IMR-90 (cell line): ENCODE results near the gene APC2. TPM values are rescaled to one million over a fixed set of nuclear protein-coding genes. Genes with fewer than 3 reads are reported as not detected.

Source experiments
- ATAC-seq: fragments of 200-7000 bp; cut with Tn5 transposase; 2 replicates; pipeline ENCODE4 v1.9.1; 2020; ENCODE audit warnings: low read depth, mild to moderate bottlenecking, moderate library complexity
- BruUV-seq: library from RNA; stranded (reverse); fragments of 400-500 nt; replicated peaks from 2 replicates; lab custom pipeline; 2021; lab: Mats Ljungman, UMichigan
- CTCF ChIA-PET: fragments of 300-600 bp; formaldehyde crosslinking; extraction: SDS; loops from one replicate; lab custom pipeline; 2021; ENCODE audit warnings: antibody characterized with exemption; lab: Yijun Ruan, JAX
- POLR2A ChIA-PET: fragments of 300-600 bp; sonication (Branson Sonifier 250); formaldehyde crosslinking; loops from one replicate; lab custom pipeline; 2022; ENCODE audit warnings: antibody characterized with exemption; ENCODE audit not compliant: unreplicated experiment; lab: Charles Lee
- DNase-seq: peaks from one replicate; pipeline ENCODE4 v3.0.0; 2013
- H2AFZ ChIP-seq: replicated peaks from 2 replicates; pipeline ENCODE3; 2013; ENCODE audit warnings: low read length, mild to moderate bottlenecking; ENCODE audit not compliant: poor library complexity
- H2AK5ac ChIP-seq: 2 replicates; pipeline ENCODE4 v1.6.1; 2013; ENCODE audit warnings: low read depth, low read length, inconsistent platforms
- H2AK9ac ChIP-seq: replicated peaks from 2 replicates; pipeline ENCODE3; 2013; ENCODE audit warnings: mild to moderate bottlenecking, low read depth, low read length, moderate library complexity; ENCODE audit not compliant: poor library complexity
- H2BK120ac ChIP-seq: 2 replicates; pipeline ENCODE4 v1.6.1; 2013; ENCODE audit warnings: low read depth, low read length, inconsistent platforms
- H2BK15ac ChIP-seq: 3 replicates; pipeline ENCODE4 v1.6.1; 2013; ENCODE audit warnings: low read depth, low read length, inconsistent platforms
- H2BK20ac ChIP-seq: 2 replicates; pipeline ENCODE4 v1.6.1; 2013; ENCODE audit warnings: low read depth, mild to moderate bottlenecking, inconsistent platforms, low read length, moderate library complexity
- H2BK5ac ChIP-seq: 2 replicates; pipeline ENCODE4 v1.6.1; 2013; ENCODE audit warnings: mild to moderate bottlenecking, low read depth, low read length, inconsistent platforms; ENCODE audit not compliant: poor library complexity, severe bottlenecking
- H3K14ac ChIP-seq: replicated peaks from 2 replicates; pipeline ENCODE4 v1.6.1; 2013; ENCODE audit warnings: low read depth, low read length, inconsistent platforms
- H3K18ac ChIP-seq: 2 replicates; pipeline ENCODE4 v1.6.1; 2013; ENCODE audit warnings: low read depth, low read length, control low read depth
- H3K23ac ChIP-seq: 2 replicates; pipeline ENCODE4 v1.6.1; 2013; ENCODE audit warnings: low read depth, low read length, inconsistent platforms
- H3K27ac ChIP-seq: 2 replicates; pipeline ENCODE4 v1.5.1; 2013; ENCODE audit warnings: mild to moderate bottlenecking, control low read depth, low read length; ENCODE audit not compliant: insufficient read depth
- H3K27me3 ChIP-seq: 2 replicates; pipeline ENCODE4 v1.6.1; 2013; ENCODE audit warnings: low read length; ENCODE audit not compliant: control insufficient read depth, insufficient read depth
- H3K36me3 ChIP-seq: 2 replicates; pipeline ENCODE4 v1.6.1; 2013; ENCODE audit warnings: low read length, mixed read lengths; ENCODE audit not compliant: control insufficient read depth, insufficient read depth
- H3K4ac ChIP-seq: 2 replicates; pipeline ENCODE4 v1.6.1; 2013; ENCODE audit warnings: low read depth, low read length, inconsistent platforms
- H3K4me1 ChIP-seq: 2 replicates; pipeline ENCODE4 v1.6.1; 2013; ENCODE audit warnings: low read length, mixed read lengths; ENCODE audit not compliant: control insufficient read depth, insufficient read depth
- H3K4me2 ChIP-seq: 2 replicates; pipeline ENCODE4 v1.6.1; 2013; ENCODE audit warnings: low read depth, mild to moderate bottlenecking, control low read depth, low read length, moderate library complexity
- H3K4me3 ChIP-seq: 2 replicates; pipeline ENCODE4 v1.5.1; 2013; ENCODE audit warnings: low read depth, mild to moderate bottlenecking, control low read depth, low read length, moderate library complexity; ENCODE audit not compliant: insufficient read depth
- H3K56ac ChIP-seq: 2 replicates; pipeline ENCODE4 v1.6.1; 2013; ENCODE audit warnings: low read length, inconsistent platforms; ENCODE audit not compliant: insufficient read depth; ENCODE audit errors: extremely low read depth
- H3K79me1 ChIP-seq, 2 experiments: 2 replicates each; pipeline ENCODE4 v1.6.1; 2013; ENCODE audit warnings: low read length in 2 of 2, inconsistent platforms in 1 of 2, low read depth in 1 of 2
- H3K9ac ChIP-seq: 2 replicates; pipeline ENCODE4 v1.6.1; 2013; ENCODE audit warnings: low read depth, low read length, control low read depth
- H3K9me1 ChIP-seq: 2 replicates; pipeline ENCODE4 v1.6.1; 2013; ENCODE audit warnings: low read length, inconsistent platforms; ENCODE audit not compliant: insufficient read depth
- H3K9me3 ChIP-seq: 2 replicates; pipeline ENCODE4 v1.6.1; 2013; ENCODE audit warnings: low read length; ENCODE audit not compliant: control insufficient read depth, insufficient read depth
- H4K20me1 ChIP-seq: 2 replicates; pipeline ENCODE4 v1.6.1; 2013; ENCODE audit warnings: low read length, inconsistent platforms; ENCODE audit not compliant: insufficient read depth
- H4K5ac ChIP-seq: 2 replicates; pipeline ENCODE4 v1.6.1; 2013; ENCODE audit warnings: mild to moderate bottlenecking, low read depth, low read length, control low read depth
- H4K8ac ChIP-seq, 2 experiments: 2 replicates each; pipeline ENCODE4 v1.6.1; 2013; ENCODE audit warnings: low read depth in 2 of 2, low read length in 2 of 2, control low read depth in 1 of 2, inconsistent platforms in 1 of 2
- H4K91ac ChIP-seq: 2 replicates; pipeline ENCODE4 v1.6.1; 2013; ENCODE audit warnings: low read depth, low read length, inconsistent platforms; ENCODE audit not compliant: insufficient read depth
- BHLHE40 ChIP-seq: fragments of 150-350 bp; IDR thresholded peaks from 2 replicates; pipeline ENCODE4 v1.6.1; 2016; ENCODE audit warnings: mild to moderate bottlenecking, low read depth, low read length
- CEBPB ChIP-seq: IDR thresholded peaks from 2 replicates; pipeline ENCODE4 v1.6.1; 2012; ENCODE audit warnings: low read depth, low read length, improper control_type of control experiment
- CHD1 ChIP-seq: IDR thresholded peaks from 2 replicates; pipeline ENCODE4 v1.6.1; 2012; ENCODE audit warnings: low read depth, low read length, improper control_type of control experiment
- FOS ChIP-seq: fragments of 150-350 bp; IDR thresholded peaks from 2 replicates; pipeline ENCODE4 v1.6.1; 2016; ENCODE audit warnings: low read depth, low read length
- MAFK ChIP-seq: IDR thresholded peaks from 2 replicates; pipeline ENCODE4 v1.6.1; 2012; ENCODE audit warnings: low read depth, low read length, improper control_type of control experiment
- MAZ ChIP-seq: IDR thresholded peaks from 2 replicates; pipeline ENCODE4 v1.6.1; 2012; ENCODE audit warnings: low read depth, mild to moderate bottlenecking, low read length, improper control_type of control experiment, moderate library complexity, borderline replicate concordance
- MXI1 ChIP-seq: IDR thresholded peaks from 2 replicates; pipeline ENCODE4 v1.6.1; 2012; ENCODE audit warnings: low read depth, mild to moderate bottlenecking, low read length, moderate library complexity, borderline replicate concordance
- NFE2L2 ChIP-seq: fragments of 150-350 bp; IDR thresholded peaks from 2 replicates; pipeline ENCODE4 v1.6.1; 2016; ENCODE audit warnings: low read depth, mild to moderate bottlenecking, low read length
- POLR2A ChIP-seq: IDR thresholded peaks from 2 replicates; pipeline ENCODE4 v1.6.1; 2012; ENCODE audit warnings: mild to moderate bottlenecking, low read depth, low read length
- RAD21 ChIP-seq: IDR thresholded peaks from 2 replicates; pipeline ENCODE4 v1.6.1; 2012; ENCODE audit warnings: low read length, improper control_type of control experiment
- RCOR1 ChIP-seq: IDR thresholded peaks from 2 replicates; pipeline ENCODE4 v1.6.1; 2012; ENCODE audit warnings: mild to moderate bottlenecking, low read length, improper control_type of control experiment; ENCODE audit not compliant: insufficient replicate concordance
- RFX5 ChIP-seq: IDR thresholded peaks from 2 replicates; pipeline ENCODE4 v1.8.0; 2012; ENCODE audit warnings: low read depth, mild to moderate bottlenecking, low read length, moderate library complexity
- SMC3 ChIP-seq: fragments of 150-350 bp; IDR thresholded peaks from 2 replicates; pipeline ENCODE4 v1.6.1; 2016; ENCODE audit warnings: low read depth, mild to moderate bottlenecking, antibody characterized with exemption, low read length, moderate library complexity
- WGBS, 2 experiments: methylation state at CpG; one replicate each; pipeline versions ENCODE4 v1.1.5 to v1.1.7; 2013; ENCODE audit warnings: missing lambda C conversion rate in 2 of 2; ENCODE audit not compliant: insufficient read length in 1 of 2; ENCODE audit errors: extremely low coverage in 2 of 2; 5-methylcytosine and 5-hydroxymethylcytosine counted together
- dilution Hi-C: fragments of 300-500 bp; cut with HindIII; formaldehyde crosslinking; loops from one replicate; pipeline ENCODE4 v1.14.3; 2018; ENCODE audit warnings: low sequenced_read_pairs; ENCODE audit not compliant: unreplicated experiment
- in situ Hi-C: fragments of 300-500 bp; cut with MboI; formaldehyde crosslinking; loops from 3 replicates; pipeline ENCODE4 v1.14.3; 2019; ENCODE audit warnings: low sequenced_read_pairs, inconsistent platforms, mixed read lengths
- intact Hi-C: fragments of 100-400 bp; cut with micrococcal nuclease; formaldehyde crosslinking; loops from 2 replicates; pipeline ENCODE4 v1.10.0; 2022
- polyA plus RNA-seq, 3 experiments: library from polyadenylated mRNA; depleted of rRNA; stranded (reverse); fragments of >200 nt; gene quantifications; 2 replicates each; pipeline ENCODE4 v1.2.3, GENCODE V29; 2012; ENCODE audit warnings: low replicate concordance in 1 of 3
- total RNA-seq: library from RNA; depleted of rRNA; stranded (reverse); fragments of >200 nt; gene quantifications from 2 replicates; pipeline ENCODE4 v1.2.3, GENCODE V29; 2012
- TF ChIP-seq, protein P1 (sequence below): conservative IDR thresholded peaks from 2 replicates; pipeline ENCODE4 v1.5.1; 2012; ENCODE audit warnings: mild to moderate bottlenecking, low read depth, low read length, improper control_type of control experiment
- TF ChIP-seq, protein P2 (sequence below): fragments of 150-350 bp; IDR thresholded peaks from 2 replicates; pipeline ENCODE4 v1.6.1; 2016; ENCODE audit warnings: low read depth, mild to moderate bottlenecking, low read length, moderate library complexity, borderline replicate concordance
- TF ChIP-seq, protein P3 (sequence below): fragments of 150-350 bp; IDR thresholded peaks from 2 replicates; pipeline ENCODE4 v1.6.1; 2017; ENCODE audit warnings: mild to moderate bottlenecking, antibody characterized with exemption, low read length, low read depth

Gene APC2
- total and polyA plus RNA-seq, 2 of the 4 experiments (the other 2 are of a cell fraction) = 0.36 to 0.41 TPM

DNA sequence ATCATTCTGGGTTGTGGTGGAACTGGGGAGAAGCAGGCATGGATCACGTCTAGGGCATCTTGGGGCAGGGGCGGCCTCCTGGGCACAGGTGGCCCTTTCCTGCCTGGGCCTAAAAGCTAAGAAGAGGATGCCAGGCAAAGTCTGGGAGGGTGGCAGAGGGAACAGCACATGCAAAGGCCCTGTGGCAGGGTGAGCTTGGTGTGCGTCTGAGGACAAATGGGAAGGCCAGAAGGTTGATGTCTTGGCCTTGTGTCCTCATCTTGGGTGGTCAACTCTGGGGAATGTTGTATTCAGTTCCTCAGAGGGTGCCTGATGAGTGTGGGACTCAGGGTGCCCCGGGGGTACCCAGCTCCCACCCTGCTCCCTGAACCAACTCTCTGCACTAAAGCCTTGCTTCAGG, 68.5 kb downstream of the APC2 start:
- ChIA-PET POLR2A (interaction anchor here (0.6 kb wide), 1 partner anchor 112 kb away, joined by 7 read pairs; no protein-coding TSS in a partner anchor), CTCF (interaction anchor here (0.7 kb wide), 1 partner anchor 9 kb away, joined by 3 read pairs; no protein-coding TSS in a partner anchor)
- BruUV-seq = no TSS peak
- no peak for DNase-seq
- WGBS, 2 experiments = 83% methylated on average over 1 of the region's 4 CpGs; no CpG with 5 or more reads in 1 of the 2 experiments
- H3K27ac ChIP-seq = no peak overlapping the region
- no peaks in the 10 kb centered on the region for H3K4me1 ChIP-seq
- no peak overlapping the region for H3K23ac ChIP-seq
- H3K56ac ChIP-seq = no peak overlapping the region
- dilution Hi-C loops = no loop called here
- peaks cover 18% of the 10 kb centered on the region for H3K27me3 ChIP-seq
- H2BK15ac ChIP-seq = no peak overlapping the region
- H3K18ac ChIP-seq = no peak overlapping the region
- H3K9me1 ChIP-seq = no peaks in the 10 kb centered on the region
- no peak overlapping the region for H2AK9ac ChIP-seq
- no peak overlapping the region for H4K8ac ChIP-seq
- H4K5ac ChIP-seq = no peak overlapping the region
- intact Hi-C loops = no loop called here
- no peak overlapping the region for H2AFZ ChIP-seq
- no peaks in the 10 kb centered on the region for H3K36me3 ChIP-seq
- no peak overlapping the region for H2BK5ac ChIP-seq
- peaks cover 2% of the 10 kb centered on the region; the same call in 1 of the 2 replicates for H3K9me3 ChIP-seq
- no peak overlapping the region for H4K91ac ChIP-seq
- no peak overlapping the region for H2AK5ac ChIP-seq
- no peak overlapping the region for H3K4ac ChIP-seq
- no peak overlapping the region for H3K4me2 ChIP-seq
- H4K20me1 ChIP-seq = peaks cover 6% of the 10 kb centered on the region; the same call in 1 of the 2 replicates
- no peaks in the 10 kb centered on the region for H3K79me1 ChIP-seq
- H3K14ac ChIP-seq = no peak overlapping the region
- H3K9ac ChIP-seq = no peak overlapping the region
- H2BK120ac ChIP-seq = no peak overlapping the region
- no peak for ATAC-seq
- H3K4me3 ChIP-seq = no peak overlapping the region
- H2BK20ac ChIP-seq = no peak overlapping the region
- TF ChIP-seq RCOR1 = no peak
- TF ChIP-seq POLR2A = no peak
- no peak for TF ChIP-seq RFX5
- no peak for TF ChIP-seq NFE2L2
- TF ChIP-seq, protein P1, sequence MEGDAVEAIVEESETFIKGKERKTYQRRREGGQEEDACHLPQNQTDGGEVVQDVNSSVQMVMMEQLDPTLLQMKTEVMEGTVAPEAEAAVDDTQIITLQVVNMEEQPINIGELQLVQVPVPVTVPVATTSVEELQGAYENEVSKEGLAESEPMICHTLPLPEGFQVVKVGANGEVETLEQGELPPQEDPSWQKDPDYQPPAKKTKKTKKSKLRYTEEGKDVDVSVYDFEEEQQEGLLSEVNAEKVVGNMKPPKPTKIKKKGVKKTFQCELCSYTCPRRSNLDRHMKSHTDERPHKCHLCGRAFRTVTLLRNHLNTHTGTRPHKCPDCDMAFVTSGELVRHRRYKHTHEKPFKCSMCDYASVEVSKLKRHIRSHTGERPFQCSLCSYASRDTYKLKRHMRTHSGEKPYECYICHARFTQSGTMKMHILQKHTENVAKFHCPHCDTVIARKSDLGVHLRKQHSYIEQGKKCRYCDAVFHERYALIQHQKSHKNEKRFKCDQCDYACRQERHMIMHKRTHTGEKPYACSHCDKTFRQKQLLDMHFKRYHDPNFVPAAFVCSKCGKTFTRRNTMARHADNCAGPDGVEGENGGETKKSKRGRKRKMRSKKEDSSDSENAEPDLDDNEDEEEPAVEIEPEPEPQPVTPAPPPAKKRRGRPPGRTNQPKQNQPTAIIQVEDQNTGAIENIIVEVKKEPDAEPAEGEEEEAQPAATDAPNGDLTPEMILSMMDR = no peak
- no peak for TF ChIP-seq BHLHE40
- TF ChIP-seq, protein P2, sequence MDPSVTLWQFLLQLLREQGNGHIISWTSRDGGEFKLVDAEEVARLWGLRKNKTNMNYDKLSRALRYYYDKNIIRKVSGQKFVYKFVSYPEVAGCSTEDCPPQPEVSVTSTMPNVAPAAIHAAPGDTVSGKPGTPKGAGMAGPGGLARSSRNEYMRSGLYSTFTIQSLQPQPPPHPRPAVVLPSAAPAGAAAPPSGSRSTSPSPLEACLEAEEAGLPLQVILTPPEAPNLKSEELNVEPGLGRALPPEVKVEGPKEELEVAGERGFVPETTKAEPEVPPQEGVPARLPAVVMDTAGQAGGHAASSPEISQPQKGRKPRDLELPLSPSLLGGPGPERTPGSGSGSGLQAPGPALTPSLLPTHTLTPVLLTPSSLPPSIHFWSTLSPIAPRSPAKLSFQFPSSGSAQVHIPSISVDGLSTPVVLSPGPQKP = no peak
- no peak for TF ChIP-seq RAD21
- TF ChIP-seq, protein P3, sequence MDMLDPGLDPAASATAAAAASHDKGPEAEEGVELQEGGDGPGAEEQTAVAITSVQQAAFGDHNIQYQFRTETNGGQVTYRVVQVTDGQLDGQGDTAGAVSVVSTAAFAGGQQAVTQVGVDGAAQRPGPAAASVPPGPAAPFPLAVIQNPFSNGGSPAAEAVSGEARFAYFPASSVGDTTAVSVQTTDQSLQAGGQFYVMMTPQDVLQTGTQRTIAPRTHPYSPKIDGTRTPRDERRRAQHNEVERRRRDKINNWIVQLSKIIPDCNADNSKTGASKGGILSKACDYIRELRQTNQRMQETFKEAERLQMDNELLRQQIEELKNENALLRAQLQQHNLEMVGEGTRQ = no peak
- no peak for TF ChIP-seq FOS
- TF ChIP-seq CEBPB = no peak
- no peak for TF ChIP-seq MAZ
- TF ChIP-seq MAFK = no peak
- TF ChIP-seq SMC3 = no peak
- TF ChIP-seq CHD1 = no peak
- TF ChIP-seq MXI1 = no peak
- in situ Hi-C loops = no loop called here
